ENCODE measurements around the gene ASAP2.

The ASAP2 gene

GRCh38 chr2:9330612-9331270, 124.1 kb downstream of the ASAP2 start:
- DNase-seq: no peak

- DNase-seq: no peak
These were observed 125.1 kb downstream of the ASAP2 start for GRCh38 chr2:9331704-9332103.

- no peak for DNase-seq
These were observed 125.7 kb downstream of the ASAP2 start for GRCh38 chr2:9332136-9332852.

GRCh38 chr2:9332853-9333245, 126.2 kb downstream of the ASAP2 start:
- no peak for DNase-seq

- peak; percentile 65 for DNase-seq
These were observed 127.1 kb downstream of the ASAP2 start for GRCh38 chr2:9333591-9334171.

- no peak for DNase-seq
These were observed 128.1 kb downstream of the ASAP2 start for GRCh38 chr2:9334761-9335160.

- DNase-seq: no peak
These were observed 128.8 kb downstream of the ASAP2 start for GRCh38 chr2:9335322-9335832.

GRCh38 chr2:9336241-9336575, 129.6 kb downstream of the ASAP2 start:
- no peak for DNase-seq

- DNase-seq: peak; percentile 77
These were observed 130.1 kb downstream of the ASAP2 start for GRCh38 chr2:9336576-9337314.

GRCh38 chr2:9337901-9338300, 131.3 kb downstream of the ASAP2 start:
- no peak for DNase-seq

GRCh38 chr2:9341337-9341887, 134.8 kb downstream of the ASAP2 start:
- DNase-seq: no peak

- DNase-seq: no peak
These were observed 136.0 kb downstream of the ASAP2 start for GRCh38 chr2:9342659-9343058.

- no peak for DNase-seq
These were observed 136.9 kb downstream of the ASAP2 start for GRCh38 chr2:9343524-9343923.

- no peak for DNase-seq
These were observed 137.8 kb downstream of the ASAP2 start for GRCh38 chr2:9344434-9344833.

- no peak for DNase-seq
These were observed 138.7 kb downstream of the ASAP2 start for GRCh38 chr2:9345343-9345742.

GRCh38 chr2:9345997-9346396, 139.4 kb downstream of the ASAP2 start:
- no peak for DNase-seq

- no peak for DNase-seq
These were observed 140.3 kb downstream of the ASAP2 start for GRCh38 chr2:9346885-9347284.

- peak; percentile 38 for DNase-seq
These were observed 140.8 kb downstream of the ASAP2 start for GRCh38 chr2:9347411-9347881.

GRCh38 chr2:9354318-9354717, 147.7 kb downstream of the ASAP2 start:
- DNase-seq: no peak

- no peak for DNase-seq
These were observed 148.7 kb downstream of the ASAP2 start for GRCh38 chr2:9355270-9355669.

GRCh38 chr2:9355716-9356115, 149.1 kb downstream of the ASAP2 start:
- no peak for DNase-seq

GRCh38 chr2:9356261-9356660, 149.6 kb downstream of the ASAP2 start:
- DNase-seq: no peak

- DNase-seq: no peak
These were observed 152.2 kb downstream of the ASAP2 start for GRCh38 chr2:9358846-9359245.

Data from femur (tissue), 1 donor.